Endodermal cell (in vitro differentiated cells): ENCODE measurements around the gene PRKAB2. TPM values are rescaled to one million over a fixed set of nuclear protein-coding genes. Genes with fewer than 3 reads are reported as not detected.

Experiments used
- DNase-seq: peaks from one replicate; pipeline ENCODE4 v3.0.0-alpha.2; 2017
- H3K27ac ChIP-seq: 2 replicates; pipeline ENCODE4 v1.5.1; 2013; ENCODE audit warnings: mild to moderate bottlenecking, low read depth, low read length, moderate library complexity
- H3K27me3 ChIP-seq: 2 replicates; pipeline ENCODE4 v1.6.1; 2013; ENCODE audit warnings: mild to moderate bottlenecking, low read length, moderate library complexity; ENCODE audit not compliant: insufficient read depth, control insufficient read depth, poor library complexity, severe bottlenecking
- H3K36me3 ChIP-seq: 2 replicates; pipeline ENCODE4 v1.7.0; 2013; ENCODE audit warnings: mild to moderate bottlenecking, low read length, moderate library complexity; ENCODE audit not compliant: control insufficient read depth, insufficient read depth
- H3K4me1 ChIP-seq: one replicate; pipeline ENCODE4 v1.7.0; 2013; ENCODE audit warnings: low read length; ENCODE audit not compliant: control insufficient read depth, insufficient read depth
- H3K4me3 ChIP-seq: 2 replicates; pipeline ENCODE4 v1.5.1; 2013; ENCODE audit warnings: mild to moderate bottlenecking, low read length, moderate library complexity
- H3K9ac ChIP-seq: 2 replicates; pipeline ENCODE4 v1.6.1; 2013; ENCODE audit warnings: mild to moderate bottlenecking, low read length, moderate library complexity; ENCODE audit not compliant: poor library complexity, severe bottlenecking; ENCODE audit errors: extremely low read depth
- H3K9me3 ChIP-seq: 2 replicates; pipeline ENCODE4 v1.6.1; 2013; ENCODE audit warnings: mild to moderate bottlenecking, low read length, moderate library complexity; ENCODE audit not compliant: control insufficient read depth
- H3K27ac Mint-ChIP-seq: 2 replicates; pipeline ENCODE4 v1.8.0; 2020; ENCODE audit warnings: mixed read lengths
- H3K27me3 Mint-ChIP-seq: 2 replicates; pipeline ENCODE4 v1.8.0; 2021; ENCODE audit warnings: mild to moderate bottlenecking, mixed read lengths; ENCODE audit not compliant: insufficient read depth
- H3K36me3 Mint-ChIP-seq: 2 replicates; pipeline ENCODE4 v1.8.0; 2020; ENCODE audit warnings: low read depth, mixed read lengths
- H3K4me1 Mint-ChIP-seq: 2 replicates; pipeline ENCODE4 v1.8.0; 2020; ENCODE audit warnings: mixed read lengths
- H3K4me3 Mint-ChIP-seq: 2 replicates; pipeline ENCODE4 v1.8.0; 2020; ENCODE audit warnings: mild to moderate bottlenecking, moderate library complexity, mixed read lengths
- H3K9me3 Mint-ChIP-seq: 2 replicates; pipeline ENCODE4 v1.8.0; 2020; ENCODE audit warnings: mild to moderate bottlenecking, mixed read lengths
- WGBS, 2 experiments: methylation state at CpG; one replicate each; pipeline versions ENCODE4 v1.1.5 to v1.1.7; 2013; ENCODE audit warnings: missing lambda C conversion rate in 2 of 2, mixed read lengths in 1 of 2; ENCODE audit not compliant: insufficient coverage in 1 of 2, insufficient read length in 1 of 2; 5-methylcytosine and 5-hydroxymethylcytosine counted together
- total RNA-seq, 2 donors: library from RNA; stranded (reverse); fragmentation: NEBNext Ultra II Directional in 1 of 2; extraction: Animal tissue kit (Norgen Biotek cat#: 25700) in 1 of 2; gene quantifications; 2 replicates in 1 of 2; 3 replicates in 1 of 2; pipeline ENCODE4 v1.2.1, GENCODE V29; 2021
- TF ChIP-seq, protein P1 (sequence below): fragments of 200-600 bp; sonication (generic); conservative IDR thresholded peaks from 2 replicates; pipeline ENCODE4 v1.5.0; 2021; ENCODE audit warnings: antibody characterized with exemption, mild to moderate bottlenecking

Gene PRKAB2
- total RNA-seq, 2 donors from 2014 or later = 50.5 to 83.5 TPM

DNA sequence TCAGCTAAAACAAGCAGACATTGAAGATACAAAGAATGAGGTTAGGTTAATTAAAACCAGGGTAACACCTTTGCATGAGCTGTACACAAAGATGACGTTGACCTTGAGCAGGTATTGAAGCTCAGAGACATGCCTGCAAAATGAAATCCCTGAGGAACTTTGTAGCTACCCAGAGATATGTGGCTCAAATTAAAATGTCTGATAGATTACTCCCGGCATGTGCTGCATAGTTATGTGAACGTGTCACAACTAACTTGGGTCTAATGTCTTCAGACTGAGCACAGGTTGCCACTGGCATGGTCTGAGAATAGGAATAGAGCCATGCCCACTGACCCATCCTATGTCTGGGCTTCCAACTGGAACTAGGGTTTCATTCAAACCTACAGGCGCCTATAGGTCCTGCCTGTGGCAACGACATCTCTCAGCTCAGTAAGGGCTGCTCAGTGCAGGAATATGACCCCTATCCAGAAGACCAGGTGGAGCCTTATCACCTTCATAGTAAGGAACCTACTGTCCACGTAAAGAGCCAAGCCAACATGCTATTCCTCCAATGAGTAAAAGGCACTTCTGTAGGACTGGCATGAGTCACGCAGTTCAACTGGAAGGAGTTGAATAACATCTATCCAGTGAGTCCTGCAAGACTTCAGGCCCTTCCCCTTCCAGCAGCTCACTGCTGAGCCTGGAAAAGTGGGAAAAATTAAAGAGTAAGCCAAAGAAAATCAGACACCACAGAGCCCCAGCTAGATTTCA is 60.7 kb downstream of the PRKAB2 start:
- no peak overlapping the region for H3K27ac Mint-ChIP-seq
- peaks cover 19% of the 10 kb centered on the region for H3K4me1 ChIP-seq
- DNase-seq = no peak
- H3K4me3 ChIP-seq = no peak overlapping the region
- H3K27me3 ChIP-seq = no peaks in the 10 kb centered on the region
- H3K27ac ChIP-seq = no peak overlapping the region
- 94 to 95% methylated on average over 7 of the region's 7 CpGs for WGBS, 2 experiments
- no peaks in the 10 kb centered on the region for H3K9me3 ChIP-seq
- no peaks in the 10 kb centered on the region for H3K36me3 ChIP-seq
- H3K9ac ChIP-seq = no peak overlapping the region
- TF ChIP-seq, protein P1, sequence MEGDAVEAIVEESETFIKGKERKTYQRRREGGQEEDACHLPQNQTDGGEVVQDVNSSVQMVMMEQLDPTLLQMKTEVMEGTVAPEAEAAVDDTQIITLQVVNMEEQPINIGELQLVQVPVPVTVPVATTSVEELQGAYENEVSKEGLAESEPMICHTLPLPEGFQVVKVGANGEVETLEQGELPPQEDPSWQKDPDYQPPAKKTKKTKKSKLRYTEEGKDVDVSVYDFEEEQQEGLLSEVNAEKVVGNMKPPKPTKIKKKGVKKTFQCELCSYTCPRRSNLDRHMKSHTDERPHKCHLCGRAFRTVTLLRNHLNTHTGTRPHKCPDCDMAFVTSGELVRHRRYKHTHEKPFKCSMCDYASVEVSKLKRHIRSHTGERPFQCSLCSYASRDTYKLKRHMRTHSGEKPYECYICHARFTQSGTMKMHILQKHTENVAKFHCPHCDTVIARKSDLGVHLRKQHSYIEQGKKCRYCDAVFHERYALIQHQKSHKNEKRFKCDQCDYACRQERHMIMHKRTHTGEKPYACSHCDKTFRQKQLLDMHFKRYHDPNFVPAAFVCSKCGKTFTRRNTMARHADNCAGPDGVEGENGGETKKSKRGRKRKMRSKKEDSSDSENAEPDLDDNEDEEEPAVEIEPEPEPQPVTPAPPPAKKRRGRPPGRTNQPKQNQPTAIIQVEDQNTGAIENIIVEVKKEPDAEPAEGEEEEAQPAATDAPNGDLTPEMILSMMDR = no peak
- no peaks in the 10 kb centered on the region for H3K9me3 Mint-ChIP-seq
- no peak overlapping the region for H3K4me3 Mint-ChIP-seq
- peaks cover 5% of the 10 kb centered on the region for H3K27me3 Mint-ChIP-seq
- H3K36me3 Mint-ChIP-seq = no peaks in the 10 kb centered on the region
- H3K4me1 Mint-ChIP-seq = peaks cover 28% of the 10 kb centered on the region

DNA sequence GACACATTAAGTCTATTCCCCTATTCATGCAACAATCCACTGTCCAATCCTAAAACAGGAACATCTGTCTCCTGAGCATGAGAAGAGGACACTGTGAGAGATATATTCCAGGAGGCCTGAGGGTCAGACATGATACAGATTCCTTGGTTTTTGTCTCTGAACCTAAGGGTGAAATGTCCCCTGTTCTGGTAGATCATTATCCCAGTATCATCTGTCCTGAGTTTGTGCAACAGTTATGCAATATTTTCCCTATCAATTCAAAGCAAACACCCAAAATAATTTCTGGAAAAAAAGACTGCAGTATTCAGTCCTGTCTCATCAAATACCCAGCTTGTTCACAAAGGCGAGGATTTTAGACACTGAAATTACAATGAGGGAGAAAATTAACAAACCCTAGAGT is 61.4 kb downstream of the PRKAB2 start:
- no peak overlapping the region for H3K27ac ChIP-seq
- no peaks in the 10 kb centered on the region for H3K27me3 ChIP-seq
- Mint-ChIP-seq H3K27me3 (peaks cover 5% of the 10 kb centered on the region), H3K36me3 (no peaks in the 10 kb centered on the region), H3K4me1 (peaks cover 33% of the 10 kb centered on the region), H3K9me3 (no peaks in the 10 kb centered on the region), H3K27ac (no peak overlapping the region), H3K4me3 (no peak overlapping the region)
- H3K4me3 ChIP-seq = no peak overlapping the region
- H3K4me1 ChIP-seq = peaks cover 20% of the 10 kb centered on the region
- WGBS, 2 experiments = 88 to 100% methylated on average over 1 of the region's 1 CpG
- TF ChIP-seq, protein P1 = no peak
- H3K36me3 ChIP-seq = no peaks in the 10 kb centered on the region
- H3K9ac ChIP-seq = no peak overlapping the region
- DNase-seq = no peak
- no peaks in the 10 kb centered on the region for H3K9me3 ChIP-seq

DNA sequence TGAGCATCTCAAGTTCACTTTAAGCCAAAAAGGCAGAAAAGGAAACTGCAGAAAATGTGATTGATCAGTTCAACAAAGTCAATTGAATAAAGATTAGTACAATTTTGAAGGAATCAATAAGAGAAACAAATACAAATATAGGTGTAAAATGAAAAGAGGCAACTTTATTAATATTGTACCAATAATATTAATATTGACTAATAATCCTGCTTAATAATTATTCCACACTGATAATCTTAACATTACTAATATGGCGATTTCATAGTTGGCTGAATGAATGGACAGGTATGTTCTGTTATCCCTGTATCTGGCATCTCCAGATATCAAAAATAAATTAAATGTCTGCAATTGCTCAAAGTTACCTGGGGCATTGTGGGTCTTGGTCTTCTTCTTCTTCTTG is 61.8 kb downstream of the PRKAB2 start:
- H3K4me3 Mint-ChIP-seq = no peak overlapping the region
- H3K27me3 Mint-ChIP-seq = peaks cover 5% of the 10 kb centered on the region
- H3K9me3 ChIP-seq = no peaks in the 10 kb centered on the region
- no peak overlapping the region for H3K27ac Mint-ChIP-seq
- no peak overlapping the region for H3K4me3 ChIP-seq
- peaks cover 37% of the 10 kb centered on the region for H3K4me1 Mint-ChIP-seq
- no peaks in the 10 kb centered on the region for H3K9me3 Mint-ChIP-seq
- no peaks in the 10 kb centered on the region for H3K27me3 ChIP-seq
- H3K27ac ChIP-seq = no peak overlapping the region
- TF ChIP-seq, protein P1 = no peak
- no peak overlapping the region for H3K9ac ChIP-seq
- H3K4me1 ChIP-seq = peaks cover 25% of the 10 kb centered on the region
- 100% methylated on average over 1 of the region's 1 CpG; no CpG with 5 or more reads in 1 of the 2 experiments for WGBS, 2 experiments
- DNase-seq = no peak
- H3K36me3 ChIP-seq = no peaks in the 10 kb centered on the region
- no peaks in the 10 kb centered on the region for H3K36me3 Mint-ChIP-seq
